SK-N-SH treated with all-trans-retinoic acid at 6 μM for 48 hours (cell line): ENCODE results near the gene KHK.

Source experiments
- ATAC-seq: fragments of 200-7000 bp; cut with Tn5 transposase; 3 replicates; pipeline ENCODE4 v1.9.1; 2020; ENCODE audit warnings: mild to moderate bottlenecking, moderate library complexity
- ARNTL ChIP-seq: fragments of 450-650 bp; formaldehyde crosslinking; IDR thresholded peaks from 2 replicates; pipeline ENCODE4 v1.5.0; 2020; ENCODE audit warnings: low read depth, mild to moderate bottlenecking, moderate library complexity, borderline replicate concordance
- BACH2 ChIP-seq: fragments of 250-450 bp; sonication (Bioruptor Pico); IDR thresholded peaks from 2 replicates; pipeline ENCODE4 v1.9.0; 2021; ENCODE audit warnings: mild to moderate bottlenecking, borderline replicate concordance
- CSDC2 ChIP-seq: fragments of 250-450 bp; sonication (Bioruptor Pico); IDR thresholded peaks from 2 replicates; pipeline ENCODE4 v1.5.0; 2020; ENCODE audit warnings: mild to moderate bottlenecking, moderate library complexity
- ESRRG ChIP-seq: fragments of 250-450 bp; sonication (Bioruptor Pico); IDR thresholded peaks from 2 replicates; pipeline ENCODE4 v1.6.1; 2021; ENCODE audit warnings: mild to moderate bottlenecking
- GLIS3 ChIP-seq: fragments of 250-450 bp; sonication (Bioruptor Pico); IDR thresholded peaks from 2 replicates; pipeline ENCODE4 v1.5.0; 2020; ENCODE audit warnings: mild to moderate bottlenecking, moderate library complexity
- ISL1 ChIP-seq: fragments of 250-450 bp; sonication (Bioruptor Pico); IDR thresholded peaks from 2 replicates; pipeline ENCODE4 v2.1.2; 2022; ENCODE audit warnings: mild to moderate bottlenecking, moderate library complexity
- OSR1 ChIP-seq: fragments of 250-450 bp; sonication (Bioruptor Pico); IDR thresholded peaks from 2 replicates; pipeline ENCODE4 v1.8.0; 2022; ENCODE audit warnings: moderate library complexity, mild to moderate bottlenecking, inconsistent platforms
- RARB ChIP-seq: fragments of 250-450 bp; sonication (Bioruptor Pico); IDR thresholded peaks from 2 replicates; pipeline ENCODE4 v1.8.0; 2021; ENCODE audit warnings: mild to moderate bottlenecking, moderate library complexity
- SNAI2 ChIP-seq: fragments of 250-450 bp; sonication (Bioruptor Pico); IDR thresholded peaks from 2 replicates; pipeline ENCODE4 v1.5.0; 2020; ENCODE audit warnings: mild to moderate bottlenecking, moderate library complexity
- TCF4 ChIP-seq: fragments of 250-450 bp; sonication (Bioruptor Pico); IDR thresholded peaks from 2 replicates; pipeline ENCODE4 v1.8.0; 2021; ENCODE audit warnings: mild to moderate bottlenecking, moderate library complexity, borderline replicate concordance
- TOX ChIP-seq: fragments of 250-450 bp; sonication (Bioruptor Pico); IDR thresholded peaks from 2 replicates; pipeline ENCODE4 v1.8.0; 2021; ENCODE audit warnings: mild to moderate bottlenecking, moderate library complexity, borderline replicate concordance
- ZC3H10 ChIP-seq: fragments of 250-450 bp; sonication (Bioruptor Pico); IDR thresholded peaks from 2 replicates; pipeline ENCODE4 v1.5.1; 2021; ENCODE audit warnings: mild to moderate bottlenecking, moderate library complexity
- ZFP3 ChIP-seq: fragments of 250-450 bp; sonication (Bioruptor Pico); IDR thresholded peaks from 2 replicates; pipeline ENCODE4 v1.5.0; 2020; ENCODE audit warnings: mild to moderate bottlenecking, moderate library complexity
- ZFP30 ChIP-seq: fragments of 450-650 bp; formaldehyde crosslinking; IDR thresholded peaks from 2 replicates; pipeline ENCODE4 v1.5.0; 2022; ENCODE audit warnings: mild to moderate bottlenecking, moderate library complexity
- ZNF565 ChIP-seq: fragments of 450-650 bp; formaldehyde crosslinking; conservative IDR thresholded peaks from 2 replicates; pipeline ENCODE4 v1.5.0; 2020; ENCODE audit warnings: low read depth, mild to moderate bottlenecking, moderate library complexity
- ZNF70 ChIP-seq: fragments of 450-650 bp; formaldehyde crosslinking; IDR thresholded peaks from 2 replicates; pipeline ENCODE4 v1.5.0; 2020; ENCODE audit warnings: mild to moderate bottlenecking, moderate library complexity
- ZNF8 ChIP-seq: fragments of 450-650 bp; formaldehyde crosslinking; IDR thresholded peaks from 2 replicates; pipeline ENCODE4 v1.5.0; 2020; ENCODE audit warnings: mild to moderate bottlenecking, moderate library complexity
- TF ChIP-seq, protein P1 (sequence below): fragments of 250-450 bp; sonication (Bioruptor Pico); IDR thresholded peaks from 2 replicates; pipeline ENCODE4 v1.5.1; 2020; ENCODE audit warnings: low read depth, mild to moderate bottlenecking, moderate library complexity
- TF ChIP-seq, protein P2 (sequence below): fragments of 250-450 bp; sonication (Bioruptor Pico); IDR thresholded peaks from 2 replicates; pipeline ENCODE4 v1.5.0; 2020; ENCODE audit warnings: mild to moderate bottlenecking, moderate library complexity
- TF ChIP-seq, protein P3 (sequence below): fragments of 250-450 bp; sonication (Bioruptor Pico); IDR thresholded peaks from 2 replicates; pipeline ENCODE4 v1.5.1; 2021; ENCODE audit warnings: mild to moderate bottlenecking, moderate library complexity

KHK gene

DNA sequence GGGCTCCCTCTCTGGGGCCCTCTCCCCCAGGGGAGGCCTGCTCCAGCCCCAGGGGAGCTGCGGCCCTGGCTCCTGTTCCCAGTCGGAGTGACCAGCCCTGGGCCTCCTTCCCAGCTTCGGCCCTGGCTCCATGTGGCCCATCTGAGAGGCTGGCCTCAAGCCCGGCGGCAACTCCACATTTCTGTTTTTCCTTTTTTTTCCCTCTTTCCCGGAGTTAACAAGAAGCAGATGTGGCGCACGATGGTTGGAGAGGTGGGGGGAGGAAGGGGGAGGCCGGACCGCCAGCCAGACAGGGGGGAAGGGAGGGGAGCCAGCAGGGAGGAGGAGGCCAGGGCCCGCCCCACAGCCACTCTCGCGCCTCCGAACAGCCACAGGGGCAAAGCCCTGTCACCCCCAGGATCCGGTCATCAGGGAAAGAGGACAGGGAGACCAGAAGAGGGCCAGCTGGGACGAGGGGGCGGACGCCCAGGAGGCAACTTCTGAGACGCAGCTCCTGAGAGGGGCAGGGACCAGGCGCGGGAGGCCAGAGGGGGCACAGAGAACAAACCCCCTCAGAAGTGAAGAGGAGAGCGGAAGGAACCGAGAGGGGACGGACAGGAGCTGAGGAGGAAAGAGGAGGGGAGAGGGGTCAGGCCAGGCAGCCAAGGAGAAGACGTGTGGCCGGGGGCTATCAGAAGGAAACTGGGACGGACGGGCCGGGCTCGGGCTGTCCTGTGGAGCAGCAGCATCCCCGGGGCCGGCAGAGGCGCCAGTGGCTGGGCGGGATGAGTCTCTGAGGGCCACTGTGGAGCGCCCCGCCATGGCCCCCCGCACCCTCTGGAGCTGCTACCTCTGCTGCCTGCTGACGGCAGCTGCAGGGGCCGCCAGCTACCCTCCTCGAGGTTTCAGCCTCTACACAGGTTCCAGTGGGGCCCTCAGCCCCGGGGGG lies 8.0 kb upstream of the KHK start, which contains the start of gene EMILIN1 (continued):
- TF ChIP-seq, protein P1, sequence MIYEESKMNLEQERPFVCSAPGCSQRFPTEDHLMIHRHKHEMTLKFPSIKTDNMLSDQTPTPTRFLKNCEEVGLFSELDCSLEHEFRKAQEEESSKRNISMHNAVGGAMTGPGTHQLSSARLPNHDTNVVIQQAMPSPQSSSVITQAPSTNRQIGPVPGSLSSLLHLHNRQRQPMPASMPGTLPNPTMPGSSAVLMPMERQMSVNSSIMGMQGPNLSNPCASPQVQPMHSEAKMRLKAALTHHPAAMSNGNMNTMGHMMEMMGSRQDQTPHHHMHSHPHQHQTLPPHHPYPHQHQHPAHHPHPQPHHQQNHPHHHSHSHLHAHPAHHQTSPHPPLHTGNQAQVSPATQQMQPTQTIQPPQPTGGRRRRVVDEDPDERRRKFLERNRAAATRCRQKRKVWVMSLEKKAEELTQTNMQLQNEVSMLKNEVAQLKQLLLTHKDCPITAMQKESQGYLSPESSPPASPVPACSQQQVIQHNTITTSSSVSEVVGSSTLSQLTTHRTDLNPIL (CRISPR knock-in tag), result no peak
- no peak for TF ChIP-seq OSR1 (CRISPR knock-in tag)
- TF ChIP-seq ESRRG (CRISPR knock-in tag), result no peak
- TF ChIP-seq ARNTL, result no peak
- TF ChIP-seq, protein P2, sequence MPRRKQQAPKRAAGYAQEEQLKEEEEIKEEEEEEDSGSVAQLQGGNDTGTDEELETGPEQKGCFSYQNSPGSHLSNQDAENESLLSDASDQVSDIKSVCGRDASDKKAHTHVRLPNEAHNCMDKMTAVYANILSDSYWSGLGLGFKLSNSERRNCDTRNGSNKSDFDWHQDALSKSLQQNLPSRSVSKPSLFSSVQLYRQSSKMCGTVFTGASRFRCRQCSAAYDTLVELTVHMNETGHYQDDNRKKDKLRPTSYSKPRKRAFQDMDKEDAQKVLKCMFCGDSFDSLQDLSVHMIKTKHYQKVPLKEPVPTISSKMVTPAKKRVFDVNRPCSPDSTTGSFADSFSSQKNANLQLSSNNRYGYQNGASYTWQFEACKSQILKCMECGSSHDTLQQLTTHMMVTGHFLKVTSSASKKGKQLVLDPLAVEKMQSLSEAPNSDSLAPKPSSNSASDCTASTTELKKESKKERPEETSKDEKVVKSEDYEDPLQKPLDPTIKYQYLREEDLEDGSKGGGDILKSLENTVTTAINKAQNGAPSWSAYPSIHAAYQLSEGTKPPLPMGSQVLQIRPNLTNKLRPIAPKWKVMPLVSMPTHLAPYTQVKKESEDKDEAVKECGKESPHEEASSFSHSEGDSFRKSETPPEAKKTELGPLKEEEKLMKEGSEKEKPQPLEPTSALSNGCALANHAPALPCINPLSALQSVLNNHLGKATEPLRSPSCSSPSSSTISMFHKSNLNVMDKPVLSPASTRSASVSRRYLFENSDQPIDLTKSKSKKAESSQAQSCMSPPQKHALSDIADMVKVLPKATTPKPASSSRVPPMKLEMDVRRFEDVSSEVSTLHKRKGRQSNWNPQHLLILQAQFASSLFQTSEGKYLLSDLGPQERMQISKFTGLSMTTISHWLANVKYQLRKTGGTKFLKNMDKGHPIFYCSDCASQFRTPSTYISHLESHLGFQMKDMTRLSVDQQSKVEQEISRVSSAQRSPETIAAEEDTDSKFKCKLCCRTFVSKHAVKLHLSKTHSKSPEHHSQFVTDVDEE (CRISPR knock-in tag), result no peak

DNA sequence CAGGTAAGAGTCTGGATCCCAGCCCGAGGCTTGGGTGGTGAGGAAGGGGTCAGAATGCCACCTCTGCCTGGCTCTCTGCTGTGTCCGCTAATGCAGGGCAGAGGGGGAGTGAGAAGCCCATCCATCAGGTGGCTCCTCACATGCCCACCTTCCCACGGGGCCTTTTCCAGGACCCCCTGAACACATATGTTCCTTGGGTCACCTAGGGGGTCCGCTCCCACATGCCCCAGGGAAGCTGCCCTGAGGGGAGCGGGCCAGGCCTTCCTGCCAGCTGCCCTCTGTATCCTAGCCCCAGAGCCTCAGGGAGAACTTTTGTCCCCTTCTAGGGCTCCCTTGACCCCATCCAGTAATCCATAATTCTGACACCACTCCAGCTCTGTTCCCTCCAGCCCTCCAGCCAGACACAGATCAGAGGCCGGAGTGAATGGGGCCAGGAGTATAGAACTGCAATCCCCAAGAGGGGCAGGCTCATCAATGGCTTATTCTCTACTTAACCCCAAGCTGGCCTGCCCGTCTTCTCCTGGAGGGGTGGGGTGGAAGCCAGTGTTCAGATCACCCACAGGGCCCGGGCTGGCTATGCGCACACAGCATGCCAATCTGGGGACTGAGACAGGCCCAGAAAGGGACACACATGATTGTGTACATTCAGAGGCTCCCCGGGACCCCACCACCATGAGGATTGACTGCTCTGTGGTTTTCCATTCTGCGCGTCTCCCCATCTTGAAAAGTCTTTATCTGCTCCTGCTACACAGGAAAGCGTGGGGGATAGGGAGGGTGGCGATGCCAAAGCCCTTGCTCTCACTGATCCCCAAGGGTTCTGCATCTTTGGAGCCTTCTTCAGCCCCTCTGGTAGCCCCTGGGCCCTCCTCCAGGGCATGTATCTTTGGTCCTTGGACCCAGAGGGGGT lies 7.1 kb upstream of the KHK start:
- TF ChIP-seq ZFP3 (no peak), GLIS3 (CRISPR knock-in tag) (no peak), TCF4 (CRISPR knock-in tag) (no peak), ZNF70 (CRISPR knock-in tag) (peak; percentile 80), ZNF8 (CRISPR knock-in tag) (no peak), TOX (CRISPR knock-in tag) (no peak), ZC3H10 (CRISPR knock-in tag) (no peak), OSR1 (CRISPR knock-in tag) (no peak)
- TF ChIP-seq, protein P3, sequence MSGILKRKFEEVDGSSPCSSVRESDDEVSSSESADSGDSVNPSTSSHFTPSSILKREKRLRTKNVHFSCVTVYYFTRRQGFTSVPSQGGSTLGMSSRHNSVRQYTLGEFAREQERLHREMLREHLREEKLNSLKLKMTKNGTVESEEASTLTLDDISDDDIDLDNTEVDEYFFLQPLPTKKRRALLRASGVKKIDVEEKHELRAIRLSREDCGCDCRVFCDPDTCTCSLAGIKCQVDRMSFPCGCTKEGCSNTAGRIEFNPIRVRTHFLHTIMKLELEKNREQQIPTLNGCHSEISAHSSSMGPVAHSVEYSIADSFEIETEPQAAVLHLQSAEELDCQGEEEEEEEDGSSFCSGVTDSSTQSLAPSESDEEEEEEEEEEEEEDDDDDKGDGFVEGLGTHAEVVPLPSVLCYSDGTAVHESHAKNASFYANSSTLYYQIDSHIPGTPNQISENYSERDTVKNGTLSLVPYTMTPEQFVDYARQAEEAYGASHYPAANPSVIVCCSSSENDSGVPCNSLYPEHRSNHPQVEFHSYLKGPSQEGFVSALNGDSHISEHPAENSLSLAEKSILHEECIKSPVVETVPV, result no peak
- ATAC-seq, result peak; percentile 10

DNA sequence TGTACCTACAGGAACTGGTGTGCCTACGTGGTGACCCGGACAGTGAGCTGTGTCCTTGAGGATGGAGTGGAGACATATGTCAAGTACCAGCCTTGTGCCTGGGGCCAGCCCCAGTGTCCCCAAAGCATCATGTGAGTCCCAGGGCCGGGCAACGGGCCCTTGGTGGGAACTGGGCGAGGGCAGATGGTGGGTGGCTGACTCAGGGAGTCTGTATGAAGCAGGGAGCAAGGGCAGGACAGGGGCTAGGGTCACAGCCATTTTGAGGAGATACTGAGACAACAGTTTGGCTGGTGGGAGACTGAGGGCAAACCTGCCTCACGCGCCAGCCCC lies 6.5 kb upstream of the KHK start:
- no peak for ATAC-seq
- TF ChIP-seq ZNF565 (no peak), SNAI2 (CRISPR knock-in tag) (no peak), CSDC2 (no peak), ZFP3 (no peak), ESRRG (CRISPR knock-in tag) (no peak), ISL1 (CRISPR knock-in tag) (no peak), OSR1 (CRISPR knock-in tag) (no peak), RARB (CRISPR knock-in tag) (no peak), ZFP30 (CRISPR knock-in tag) (no peak), ARNTL (no peak), BACH2 (no peak)
- TF ChIP-seq, protein P1 (CRISPR knock-in tag), result no peak
- TF ChIP-seq, protein P3, result no peak
- TF ChIP-seq, protein P2 (CRISPR knock-in tag), result no peak
